RWPE1 (cell line): ENCODE measurements around the gene SPCS1.
A peak's percentile ranks its signal among the peaks of the same experiment; 100 is the strongest.
"Not testable (repeated sequence)": the region's sequence is repeated elsewhere in the genome, so short reads cannot be mapped to it uniquely, and the experiment has no call there.

Experiments used
- CTCF ChIA-PET: fragments of 350-600 bp; sonication (Branson Sonifier 250); formaldehyde crosslinking; extraction: SDS; loops from one replicate; lab custom pipeline; 2021; lab: Yijun Ruan, JAX
- POLR2A ChIA-PET: fragments of 400-600 bp; formaldehyde crosslinking; extraction: SDS; loops from one replicate; lab custom pipeline; 2020; ENCODE audit warnings: antibody characterized with exemption; ENCODE audit not compliant: low non-redundant PET; lab: Yijun Ruan, JAX
- DNase-seq: peaks from one replicate; pipeline ENCODE4 v3.0.0; 2012; ENCODE audit warnings: low spot score
- H3K27ac ChIP-seq: fragments of 450-650 bp; 2 replicates; pipeline ENCODE4 v1.5.1; 2017
- TF ChIP-seq, protein P1 (sequence below): fragments of 450-650 bp; conservative IDR thresholded peaks from 2 replicates; pipeline ENCODE4 v1.5.1; 2017; ENCODE audit warnings: low read depth, mild to moderate bottlenecking

Gene SPCS1

DNA sequence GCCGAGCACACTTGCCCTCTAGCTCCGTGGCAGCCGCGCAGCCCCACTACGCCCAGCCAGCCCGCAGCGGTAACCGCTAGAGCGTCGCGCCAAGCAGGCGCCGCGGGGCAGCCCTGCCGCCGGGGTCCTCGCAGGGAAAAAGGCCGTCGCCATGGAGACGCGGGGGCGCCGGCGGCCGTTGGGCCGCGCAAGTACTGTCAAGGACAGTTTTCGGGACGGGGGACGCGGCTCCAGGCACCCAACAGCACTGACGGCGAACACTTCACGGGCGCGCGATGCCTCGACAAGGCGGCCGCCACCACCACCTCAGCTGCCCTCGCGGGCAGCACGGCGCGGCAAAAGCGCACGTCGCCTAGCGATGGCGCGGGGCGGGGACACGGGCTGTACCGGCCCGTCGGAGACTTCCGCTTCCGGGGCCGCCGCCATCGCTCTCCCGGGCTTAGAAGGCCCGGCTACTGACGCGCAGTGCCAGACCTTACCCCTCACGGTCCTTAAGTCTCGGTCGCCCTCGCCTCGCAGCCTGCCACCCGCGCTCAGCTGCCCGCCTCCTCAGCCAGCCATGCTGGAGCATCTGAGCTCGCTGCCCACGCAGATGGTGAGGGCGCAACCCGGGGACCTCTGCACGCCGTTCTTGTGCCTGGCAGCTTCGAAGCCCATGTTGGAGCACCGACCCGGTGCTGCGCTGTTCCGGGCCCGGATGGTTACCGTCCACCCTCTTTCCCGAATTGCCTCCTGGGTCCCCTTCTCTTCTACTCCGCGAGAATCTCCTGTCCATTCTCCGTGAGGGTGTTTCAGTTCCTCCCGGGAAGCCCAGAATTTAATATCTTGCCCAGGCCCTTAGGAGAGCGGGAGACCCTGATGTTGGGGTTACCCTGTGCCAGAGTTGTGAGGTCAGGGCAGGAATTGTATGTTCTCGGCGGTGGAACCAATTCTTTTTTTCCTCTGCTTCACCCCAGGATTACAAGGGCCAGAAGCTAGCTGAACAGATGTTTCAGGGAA, at the start of gene SPCS1, which contains the start of gene GLT8D1:
Gene SPCS1, plus strand, starts transcription at position 419 of the 999 bp plus-strand sequence. Its CDS starts 141 bp downstream, at position 560.
Gene GLT8D1, minus strand, starts transcription at position 104 of the 999 bp plus-strand sequence. CDS start 5,331 bp downstream, outside the sequence.
- CTCF ChIA-PET = interaction anchor here (0.5 to 0.7 kb wide), 3 partner anchors 14 to 1158 kb away, joined by 3 to 5 read pairs (median 3); no protein-coding TSS in a partner anchor
- peak; percentile 78 for DNase-seq
- H3K27ac ChIP-seq = peak within 1 kb of the TSS; percentile 91
- POLR2A ChIA-PET = interaction anchor here (0.7 kb wide), 1 partner anchor 767 kb away, joined by 3 read pairs; no protein-coding TSS in a partner anchor
- TF ChIP-seq, protein P1, sequence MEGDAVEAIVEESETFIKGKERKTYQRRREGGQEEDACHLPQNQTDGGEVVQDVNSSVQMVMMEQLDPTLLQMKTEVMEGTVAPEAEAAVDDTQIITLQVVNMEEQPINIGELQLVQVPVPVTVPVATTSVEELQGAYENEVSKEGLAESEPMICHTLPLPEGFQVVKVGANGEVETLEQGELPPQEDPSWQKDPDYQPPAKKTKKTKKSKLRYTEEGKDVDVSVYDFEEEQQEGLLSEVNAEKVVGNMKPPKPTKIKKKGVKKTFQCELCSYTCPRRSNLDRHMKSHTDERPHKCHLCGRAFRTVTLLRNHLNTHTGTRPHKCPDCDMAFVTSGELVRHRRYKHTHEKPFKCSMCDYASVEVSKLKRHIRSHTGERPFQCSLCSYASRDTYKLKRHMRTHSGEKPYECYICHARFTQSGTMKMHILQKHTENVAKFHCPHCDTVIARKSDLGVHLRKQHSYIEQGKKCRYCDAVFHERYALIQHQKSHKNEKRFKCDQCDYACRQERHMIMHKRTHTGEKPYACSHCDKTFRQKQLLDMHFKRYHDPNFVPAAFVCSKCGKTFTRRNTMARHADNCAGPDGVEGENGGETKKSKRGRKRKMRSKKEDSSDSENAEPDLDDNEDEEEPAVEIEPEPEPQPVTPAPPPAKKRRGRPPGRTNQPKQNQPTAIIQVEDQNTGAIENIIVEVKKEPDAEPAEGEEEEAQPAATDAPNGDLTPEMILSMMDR = no peak

GRCh38 chr3:52660046-52660445, 45.9 kb upstream of the SPCS1 start:
- TF ChIP-seq, protein P1 = no peak
- no peak overlapping the region for H3K27ac ChIP-seq
- POLR2A ChIA-PET = no interaction called here
- CTCF ChIA-PET = no interaction called here
- DNase-seq = no peak

- POLR2A ChIA-PET = no interaction called here
Observed at GRCh38 chr3:52663098-52663497, 42.8 kb upstream of the SPCS1 start.

DNA sequence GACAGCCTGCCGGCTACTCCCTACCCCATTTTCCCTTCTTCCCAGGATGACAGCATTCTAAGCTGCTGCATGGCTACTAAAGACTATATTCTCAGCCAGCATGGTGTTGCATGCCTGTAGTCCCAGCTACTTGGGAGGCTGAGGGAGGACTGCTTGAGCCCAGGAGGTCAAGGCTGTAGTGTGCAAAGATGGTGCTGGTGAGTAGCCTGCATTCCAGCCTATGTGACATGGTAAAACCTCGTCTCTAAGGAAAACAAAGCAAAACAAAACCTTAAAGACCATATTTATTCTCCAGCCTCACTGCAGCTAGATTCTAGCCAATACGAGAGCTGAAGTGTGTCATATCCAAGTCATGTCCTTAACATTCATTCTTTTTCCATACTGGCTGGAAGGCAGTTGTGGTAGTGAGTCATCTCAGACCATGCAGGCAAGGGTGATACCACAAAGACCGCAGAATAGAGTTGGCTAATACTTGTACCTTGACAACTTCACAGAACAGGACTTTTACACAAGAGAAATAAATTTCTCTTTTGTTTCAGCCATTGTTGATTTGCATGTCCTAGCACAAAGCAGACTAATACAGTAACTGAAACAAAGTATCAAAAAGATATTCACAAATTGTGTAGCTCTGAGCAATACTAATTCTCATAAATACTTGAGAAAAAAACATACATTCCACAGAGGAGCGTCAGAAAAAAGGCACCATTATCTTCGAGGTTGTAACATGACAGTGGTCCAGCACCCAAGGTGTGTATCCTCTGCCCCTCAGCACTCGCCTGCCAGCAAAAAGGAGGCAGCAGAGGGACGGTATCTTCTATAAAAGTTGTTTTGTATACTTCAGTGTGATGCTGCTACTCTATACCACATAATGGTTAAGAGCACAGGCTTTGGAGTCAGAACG, 35.0 kb upstream of the SPCS1 start:
- CTCF ChIA-PET = no interaction called here
- POLR2A ChIA-PET = no interaction called here
- H3K27ac ChIP-seq = peak overlapping the region; percentile 89
- DNase-seq = peak; percentile 85
- TF ChIP-seq, protein P1 = no peak

More at GRCh38 chr3:52663098-52663497, 42.8 kb upstream of the SPCS1 start:
- CTCF ChIA-PET = no interaction called here
- TF ChIP-seq, protein P1 = no peak
- DNase-seq = no peak
- no peak overlapping the region for H3K27ac ChIP-seq

GRCh38 chr3:52671676-52672075, 34.2 kb upstream of the SPCS1 start:
- no peak overlapping the region for H3K27ac ChIP-seq

DNA sequence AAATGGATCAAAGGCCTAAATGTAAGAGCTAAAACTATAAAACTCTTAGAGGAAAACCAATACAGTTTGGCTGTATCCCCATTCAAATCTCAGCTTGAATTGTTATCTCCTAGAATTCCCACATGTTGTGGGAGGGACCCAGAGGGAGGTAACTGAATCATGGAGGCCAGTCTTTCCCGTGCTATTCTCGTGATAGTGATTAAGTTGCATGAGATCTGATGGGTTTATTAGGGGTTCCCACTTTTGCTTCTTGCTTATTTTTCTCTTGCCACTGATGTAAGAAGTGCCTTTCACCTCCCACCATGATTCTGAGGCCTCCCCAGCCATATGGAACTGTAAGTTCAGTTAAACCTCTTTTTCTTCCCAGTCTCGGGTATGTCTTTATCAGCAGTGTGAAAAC, 29.7 kb upstream of the SPCS1 start:
- H3K27ac ChIP-seq, CTCF ChIA-PET, DNase-seq, POLR2A ChIA-PET: not testable (repeated sequence)

More at GRCh38 chr3:52671676-52672075, 34.2 kb upstream of the SPCS1 start:
- no peak for DNase-seq
- POLR2A ChIA-PET = no interaction called here
- CTCF ChIA-PET = no interaction called here
- TF ChIP-seq, protein P1 = no peak
